Measurements from ENCODE around the gene ITGB8. TPM values are rescaled to one million over a fixed set of nuclear protein-coding genes. Genes with fewer than 3 reads are reported as not detected.

Gene ITGB8
- total RNA-seq, 4 donors from 2014 or later: 0.31 to 0.90 (median 0.56) TPM

- Histone ChIP-seq H3K27ac (no peak overlapping the region), H3K36me3 (no peaks in the 10 kb centered on the region), H3K27me3 (no peaks in the 10 kb centered on the region), H3K4me1 (no peaks in the 10 kb centered on the region), H3K4me3 (no peak overlapping the region), H3K9me3 (no peaks in the 10 kb centered on the region)
- in situ Hi-C loops (cut with MboI; ENCODE audit: low sequenced_read_pairs in 4 of 4): no loop called here
- no peak for DNase-seq
- TF ChIP-seq POLR2A (IDR thresholded peaks at IDR 0.05) (no peak), CTCF (IDR thresholded peaks at IDR 0.05 in 4 of 5, conservative IDR thresholded peaks at IDR 0.05 in 1 of 5) (no peak)
- no peak for ATAC-seq
- intact Hi-C loops (cut with DNase I; ENCODE audit: low total_unique reads): no loop called here
Observed at GRCh38 chr7:20439416-20440185, 108.9 kb downstream of the ITGB8 start.

GRCh38 chr7:20440472-20441105, 109.9 kb downstream of the ITGB8 start:
- Histone ChIP-seq H3K4me1 (no peaks in the 10 kb centered on the region), H3K27ac (no peak overlapping the region), H3K9me3 (no peaks in the 10 kb centered on the region), H3K27me3 (no peaks in the 10 kb centered on the region), H3K4me3 (no peak overlapping the region), H3K36me3 (no peaks in the 10 kb centered on the region)
- in situ Hi-C loops (cut with MboI; ENCODE audit: low sequenced_read_pairs in 4 of 4) (no loop called here), intact Hi-C loops (cut with DNase I; ENCODE audit: low total_unique reads) (no loop called here)
- DNase-seq (no peak), ATAC-seq (no peak)
- TF ChIP-seq POLR2A (IDR thresholded peaks at IDR 0.05) (no peak), CTCF (IDR thresholded peaks at IDR 0.05 in 4 of 5, conservative IDR thresholded peaks at IDR 0.05 in 1 of 5) (no peak)

- ATAC-seq: no peak
- Histone ChIP-seq H3K27ac (no peak overlapping the region), H3K9me3 (no peaks in the 10 kb centered on the region), H3K27me3 (no peaks in the 10 kb centered on the region), H3K4me3 (no peak overlapping the region), H3K4me1 (no peaks in the 10 kb centered on the region), H3K36me3 (no peaks in the 10 kb centered on the region)
- intact Hi-C loops (cut with DNase I; ENCODE audit: low total_unique reads): no loop called here
- no peak for DNase-seq
- in situ Hi-C loops (cut with MboI; ENCODE audit: low sequenced_read_pairs in 4 of 4): no loop called here
- TF ChIP-seq CTCF (IDR thresholded peaks at IDR 0.05 in 4 of 5, conservative IDR thresholded peaks at IDR 0.05 in 1 of 5) (no peak), POLR2A (IDR thresholded peaks at IDR 0.05) (no peak)
Observed at GRCh38 chr7:20441346-20441745, 110.6 kb downstream of the ITGB8 start.

- H3K9me3 ChIP-seq: no peaks in the 10 kb centered on the region
- DNase-seq (no peak), ATAC-seq (no peak)
- TF ChIP-seq POLR2A (IDR thresholded peaks at IDR 0.05): no peak
- TF ChIP-seq CTCF (IDR thresholded peaks at IDR 0.05 in 4 of 5, conservative IDR thresholded peaks at IDR 0.05 in 1 of 5): no peak
- H3K36me3 ChIP-seq: no peaks in the 10 kb centered on the region
- no peaks in the 10 kb centered on the region for H3K4me1 ChIP-seq
- H3K27me3 ChIP-seq: no peaks in the 10 kb centered on the region
- in situ Hi-C loops (cut with MboI; ENCODE audit: low sequenced_read_pairs in 4 of 4): no loop called here
- no peak overlapping the region for H3K4me3 ChIP-seq
- H3K27ac ChIP-seq: no peak overlapping the region
- intact Hi-C loops (cut with DNase I; ENCODE audit: low total_unique reads): no loop called here
Observed at GRCh38 chr7:20441991-20442441, 111.3 kb downstream of the ITGB8 start.

Data from gastrocnemius medialis (tissue), 4 donors.